Omental fat pad (tissue), 4 donors: Measurements from ENCODE around the gene ATRIP. TPM values are rescaled to one million over a fixed set of nuclear protein-coding genes. Genes with fewer than 3 reads are reported as not detected.
A peak's percentile ranks its signal among the peaks of the same experiment; 100 is the strongest.

Experiments
- ATAC-seq: fragments of 150-250 bp; one replicate; pipeline ENCODE4 v1.9.1; 2016; ENCODE audit warnings: mild to moderate bottlenecking, moderate library complexity; ENCODE audit not compliant: low FRiP score
- DNase-seq: peaks from one replicate; pipeline ENCODE4 v3.0.0-alpha.2; 2019; ENCODE audit warnings: low spot score
- CTCF ChIP-seq, 3 donors: fragments of 450-650 bp; IDR thresholded peaks; one replicate each; pipeline ENCODE4 v1.5.1; 2016 to 2017; ENCODE audit warnings: antibody characterized with exemption in 3 of 3, mild to moderate bottlenecking in 3 of 3, moderate library complexity in 2 of 3
- total RNA-seq, 4 donors: library from RNA; depleted of rRNA; stranded (reverse); fragments of >200 nt; gene quantifications; one replicate each; pipeline ENCODE4 v1.1.0, GENCODE V29; 2016

The ATRIP gene
- total RNA-seq, 4 donors from 2014 or later, result 4.0 to 6.5 (median 5.5) TPM

GRCh38 chr3:48500656-48501055 lies 54.1 kb downstream of the ATRIP start:
- ATAC-seq, result no peak

GRCh38 chr3:48501196-48501595 lies 54.7 kb downstream of the ATRIP start:
- DNase-seq (no peak), ATAC-seq (no peak)

More at GRCh38 chr3:48500656-48501055, 54.1 kb downstream of the ATRIP start:
- no peak for TF ChIP-seq CTCF (IDR thresholded peaks at IDR 0.05)
- no peak for DNase-seq

GRCh38 chr3:48502121-48502520 lies 55.6 kb downstream of the ATRIP start:
- no peak for TF ChIP-seq CTCF (IDR thresholded peaks at IDR 0.05)
- no peak for ATAC-seq
- DNase-seq, result no peak

More at GRCh38 chr3:48501196-48501595, 54.7 kb downstream of the ATRIP start:
- TF ChIP-seq CTCF (IDR thresholded peaks at IDR 0.05), result no peak

- ATAC-seq (peak; percentile 3), DNase-seq (peak; percentile 28)
- no peak for TF ChIP-seq CTCF (IDR thresholded peaks at IDR 0.05)
Measured at GRCh38 chr3:48502728-48503168, 56.2 kb downstream of the ATRIP start.

GRCh38 chr3:48503401-48504050 lies 57.0 kb downstream of the ATRIP start:
- DNase-seq (peak; percentile 50), ATAC-seq (peak; percentile 65)
- no peak for TF ChIP-seq CTCF (IDR thresholded peaks at IDR 0.05)

- DNase-seq, result peak; percentile 74
- no peak for TF ChIP-seq CTCF (IDR thresholded peaks at IDR 0.05)
- ATAC-seq, result peak; percentile 63
Measured at GRCh38 chr3:48504051-48504946, 57.8 kb downstream of the ATRIP start, which contains the start of gene SHISA5. TSS of gene SHISA5 (minus strand) at chr3:48504174. CDS start at chr3:48504094, 80 bp downstream.
